Measurements from ENCODE around the gene PSMD1. TPM values are rescaled to one million over a fixed set of nuclear protein-coding genes. Genes with fewer than 3 reads are reported as not detected.

PSMD1 gene
- total and polyA plus RNA-seq, 2 of the 8 experiments (the other 6 are each of a cell fraction or from before 2014, with no cell fraction given) = 179 to 272 TPM

DNA sequence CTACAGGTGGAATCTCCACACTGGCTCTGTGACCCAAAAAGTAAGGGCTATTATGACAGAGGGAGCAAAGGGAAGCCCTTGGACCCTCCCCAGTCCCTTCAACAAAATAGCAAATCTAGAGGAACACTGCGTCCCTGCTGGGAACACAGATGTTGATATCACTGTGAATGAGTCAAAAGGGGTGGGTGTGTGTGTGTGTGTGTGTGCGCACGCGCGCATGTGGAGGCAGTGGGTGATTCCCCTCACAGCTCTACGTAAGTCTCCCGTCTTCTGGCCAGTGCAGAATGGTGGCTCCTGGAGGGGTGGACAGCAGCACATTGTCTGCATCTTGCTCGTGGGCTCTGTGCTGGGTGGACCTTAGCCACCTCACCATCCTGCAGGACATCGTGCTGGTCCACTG, 27.1 kb upstream of the PSMD1 start (continued):
- TF ChIP-seq E2F6 (IDR thresholded peaks at IDR 0.05) (no peak), SUZ12 (IDR thresholded peaks at IDR 0.05; ENCODE audit: low read length) (no peak), POLR2AphosphoS5 (IDR thresholded peaks at IDR 0.05; ENCODE audit: low read depth, low read length) (no peak), KDM5A (IDR thresholded peaks at IDR 0.05; ENCODE audit: low read length) (no peak)
